H9 (cell line): ENCODE results near the gene CACNA2D3. TPM values are rescaled to one million over a fixed set of nuclear protein-coding genes. Genes with fewer than 3 reads are reported as not detected.
"Not testable (repeated sequence)": the region's sequence is repeated elsewhere in the genome, so short reads cannot be mapped to it uniquely, and the experiment has no call there.

Experiments
- DNase-seq: peaks from one replicate; pipeline ENCODE4 v3.0.0-alpha.2; 2017
- H2AFZ ChIP-seq: one replicate; pipeline ENCODE4 v1.6.1; 2013; ENCODE audit warnings: mild to moderate bottlenecking, low read length, control low read depth, moderate library complexity
- H2AK5ac ChIP-seq: 2 replicates; pipeline ENCODE4 v1.6.1; 2013; ENCODE audit warnings: low read length, control low read depth, mixed read lengths; ENCODE audit not compliant: insufficient read length
- H2BK120ac ChIP-seq: one replicate; pipeline ENCODE4 v1.6.1; 2013; ENCODE audit warnings: low read depth, mild to moderate bottlenecking, low read length, control low read depth, inconsistent platforms; ENCODE audit not compliant: poor library complexity, severe bottlenecking
- H2BK12ac ChIP-seq: 2 replicates; pipeline ENCODE4 v1.6.1; 2013; ENCODE audit warnings: low read length, control low read depth, mixed read lengths, low read depth; ENCODE audit not compliant: insufficient read length
- H2BK15ac ChIP-seq: 2 replicates; pipeline ENCODE4 v1.6.1; 2013; ENCODE audit warnings: low read depth, low read length, control low read depth
- H2BK20ac ChIP-seq: one replicate; pipeline ENCODE4 v1.6.1; 2013; ENCODE audit warnings: low read depth, mild to moderate bottlenecking, low read length, control low read depth, inconsistent platforms; ENCODE audit not compliant: poor library complexity, severe bottlenecking
- H2BK5ac ChIP-seq: 2 replicates; pipeline ENCODE4 v1.6.1; 2013; ENCODE audit warnings: low read length, control low read depth, mixed read lengths; ENCODE audit not compliant: insufficient read length
- H3K14ac ChIP-seq: 2 replicates; pipeline ENCODE4 v1.6.1; 2013; ENCODE audit warnings: low read length, control low read depth; ENCODE audit not compliant: insufficient read depth
- H3K18ac ChIP-seq: 2 replicates; pipeline ENCODE4 v1.6.1; 2013; ENCODE audit warnings: low read depth, mild to moderate bottlenecking, mixed read lengths, low read length, control low read depth; ENCODE audit not compliant: insufficient read length
- H3K23ac ChIP-seq: 2 replicates; pipeline ENCODE4 v1.6.1; 2013; ENCODE audit warnings: low read length, control low read depth, mixed read lengths, low read depth; ENCODE audit not compliant: insufficient read length
- H3K23me2 ChIP-seq: 2 replicates; pipeline ENCODE4 v1.6.1; 2013; ENCODE audit warnings: low read depth, mild to moderate bottlenecking, mixed read lengths, low read length, control low read depth; ENCODE audit not compliant: insufficient read length, poor library complexity, severe bottlenecking
- H3K27ac ChIP-seq: 2 replicates; pipeline ENCODE4 v1.5.1; 2013; ENCODE audit warnings: low read length, control low read depth, mixed read lengths, low read depth; ENCODE audit not compliant: insufficient read length
- H3K27me3 ChIP-seq: 2 replicates; pipeline ENCODE4 v1.6.1; 2013; ENCODE audit warnings: low read length, control low read depth, inconsistent platforms; ENCODE audit not compliant: insufficient read depth
- H3K4ac ChIP-seq: 2 replicates; pipeline ENCODE4 v1.6.1; 2013; ENCODE audit warnings: low read depth, mild to moderate bottlenecking, control low read depth, inconsistent platforms, low read length, moderate library complexity
- H3K4me1 ChIP-seq: 2 replicates; pipeline ENCODE4 v1.6.1; 2013; ENCODE audit warnings: low read length, control low read depth, inconsistent platforms; ENCODE audit not compliant: insufficient read depth
- H3K4me2 ChIP-seq: 2 replicates; pipeline ENCODE4 v1.6.1; 2013; ENCODE audit warnings: low read length, control low read depth, mixed read lengths; ENCODE audit not compliant: insufficient read length, insufficient read depth
- H3K56ac ChIP-seq: 2 replicates; pipeline ENCODE4 v1.6.1; 2013; ENCODE audit warnings: low read depth, mild to moderate bottlenecking, mixed read lengths, low read length, control low read depth; ENCODE audit not compliant: insufficient read length
- H3K79me1 ChIP-seq: 2 replicates; pipeline ENCODE4 v1.6.1; 2013; ENCODE audit warnings: low read depth, mild to moderate bottlenecking, moderate library complexity, low read length, control low read depth, inconsistent platforms; ENCODE audit not compliant: insufficient read depth, poor library complexity, severe bottlenecking
- H3K79me2 ChIP-seq: 2 replicates; pipeline ENCODE4 v1.6.1; 2013; ENCODE audit warnings: low read length, control low read depth, inconsistent platforms; ENCODE audit not compliant: insufficient read depth
- H3K9ac ChIP-seq: 2 replicates; pipeline ENCODE4 v1.6.1; 2013; ENCODE audit warnings: low read length, control low read depth, mixed read lengths; ENCODE audit not compliant: insufficient read length; ENCODE audit errors: extremely low read depth
- H3K9me3 ChIP-seq: one replicate; pipeline ENCODE4 v1.6.1; 2013; ENCODE audit warnings: low read depth, low read length, inconsistent platforms; ENCODE audit not compliant: control insufficient read depth
- H3T11ph ChIP-seq: one replicate; pipeline ENCODE4 v1.6.1; 2013; ENCODE audit warnings: mild to moderate bottlenecking, low read length, control low read depth, inconsistent platforms
- H4K20me1 ChIP-seq: one replicate; pipeline ENCODE4 v1.6.1; 2013; ENCODE audit not compliant: control insufficient read depth, insufficient read length, insufficient read depth
- H4K5ac ChIP-seq: 2 replicates; pipeline ENCODE4 v1.6.1; 2013; ENCODE audit warnings: low read depth, mild to moderate bottlenecking, mixed read lengths, low read length, control low read depth; ENCODE audit not compliant: insufficient read length
- H4K8ac ChIP-seq: replicated peaks from 2 replicates; pipeline ENCODE4 v1.6.1; 2013; ENCODE audit warnings: low read length, control low read depth, mixed read lengths, low read depth; ENCODE audit not compliant: insufficient read length
- H4K91ac ChIP-seq: 2 replicates; pipeline ENCODE4 v1.6.1; 2013; ENCODE audit warnings: low read depth, mild to moderate bottlenecking, moderate library complexity, mixed read lengths, low read length, control low read depth; ENCODE audit not compliant: insufficient read length
- H3K27ac Mint-ChIP-seq, 3 experiments: 2 replicates in 2 of 3; 3 replicates in 1 of 3; pipeline ENCODE4 v1.8.0; 2020 to 2021; ENCODE audit warnings: mixed read lengths in 3 of 3, mild to moderate bottlenecking in 1 of 3, moderate library complexity in 1 of 3
- H3K27me3 Mint-ChIP-seq: 2 replicates; pipeline ENCODE4 v1.8.0; 2021; ENCODE audit warnings: low read depth, mild to moderate bottlenecking, moderate library complexity, mixed read lengths
- H3K36me3 Mint-ChIP-seq, 3 experiments: 2 replicates in 2 of 3; 3 replicates in 1 of 3; pipeline ENCODE4 v1.8.0; 2020 to 2021; ENCODE audit warnings: low read depth in 3 of 3, mixed read lengths in 3 of 3; ENCODE audit not compliant: insufficient read depth in 1 of 3
- H3K4me1 Mint-ChIP-seq, 2 experiments: 2 replicates each; pipeline ENCODE4 v1.8.0; 2020; ENCODE audit warnings: mixed read lengths in 2 of 2
- H3K4me3 Mint-ChIP-seq, 2 experiments: 2 replicates in 1 of 2; 3 replicates in 1 of 2; pipeline ENCODE4 v1.8.0; 2020 to 2021; ENCODE audit warnings: mild to moderate bottlenecking in 2 of 2, mixed read lengths in 2 of 2, moderate library complexity in 1 of 2
- H3K9me3 Mint-ChIP-seq, 2 experiments: 2 replicates in 1 of 2; 3 replicates in 1 of 2; pipeline ENCODE4 v1.8.0; 2020; ENCODE audit warnings: mild to moderate bottlenecking in 2 of 2, mixed read lengths in 2 of 2, moderate library complexity in 1 of 2
- CTCF ChIP-seq: fragments of 200-600 bp; sonication (generic); conservative IDR thresholded peaks from 3 replicates; pipeline ENCODE4 v1.8.0; 2021; ENCODE audit warnings: antibody characterized with exemption, mild to moderate bottlenecking
- WGBS: extraction: QIAGEN DNeasy Blood & Tissue Kit; methylation state at CpG from one replicate; pipeline ENCODE4 v1.1.7; 2013; ENCODE audit warnings: missing lambda C conversion rate, low lambda C conversion rate, mixed read lengths; ENCODE audit not compliant: insufficient read length; ENCODE audit errors: extremely low coverage; 5-methylcytosine and 5-hydroxymethylcytosine counted together
- total RNA-seq: library from RNA; stranded (reverse); gene quantifications from 2 replicates; pipeline ENCODE4 v1.2.1, GENCODE V29; 2021

The CACNA2D3 gene
- total RNA-seq, 1 experiment from 2014 or later, result 3.2 TPM

GRCh38 chr3:54104084-54104483 is 18.3 kb upstream of the CACNA2D3 start:
- H4K20me1 ChIP-seq, result no peaks in the 10 kb centered on the region
- no CpG with 5 or more reads among the region's 11 CpGs for WGBS
- H3K27ac ChIP-seq, result no peak overlapping the region
- no peak overlapping the region for H3K4me2 ChIP-seq
- no peak overlapping the region for H2BK15ac ChIP-seq
- H3K79me2 ChIP-seq, result no peaks in the 10 kb centered on the region
- Mint-ChIP-seq H3K4me3 (no peak overlapping the region), H3K27ac (no peak overlapping the region), H3K4me1 (no peaks in the 10 kb centered on the region), H3K9me3 (peaks cover 6 to 7% of the 10 kb centered on the region in 2 experiments; a peak in 3 of 5 replicates), H3K27me3 (peaks cover 3% of the 10 kb centered on the region; the same call in 1 of the 2 replicates), H3K36me3 (peaks cover 0 to under 1% (median 0%) of the 10 kb centered on the region in 3 experiments; a peak in 1 of 7 replicates)
- H2BK120ac ChIP-seq, result no peak overlapping the region
- no peak overlapping the region for H2BK5ac ChIP-seq
- H2AK5ac ChIP-seq, result no peak overlapping the region
- H3K23me2 ChIP-seq, result no peaks in the 10 kb centered on the region
- no peak overlapping the region for H3K4ac ChIP-seq
- H3K9ac ChIP-seq, result no peak overlapping the region
- H3K9me3 ChIP-seq, result no peaks in the 10 kb centered on the region
- no peak overlapping the region for H4K5ac ChIP-seq
- no peak overlapping the region for H3K14ac ChIP-seq
- H3T11ph ChIP-seq, result no peak overlapping the region
- H2BK12ac ChIP-seq, result no peak overlapping the region
- H2BK20ac ChIP-seq, result no peak overlapping the region
- H3K23ac ChIP-seq, result no peak overlapping the region
- no peak for TF ChIP-seq CTCF
- no peak for DNase-seq
- H2AFZ ChIP-seq, result no peak overlapping the region
- H3K18ac ChIP-seq, result no peak overlapping the region
- H3K27me3 ChIP-seq, result no peaks in the 10 kb centered on the region
- H3K4me1 ChIP-seq, result no peaks in the 10 kb centered on the region
- no peak overlapping the region for H3K56ac ChIP-seq
- H3K79me1 ChIP-seq, result no peaks in the 10 kb centered on the region
- no peak overlapping the region for H4K8ac ChIP-seq
- no peak overlapping the region for H4K91ac ChIP-seq

GRCh38 chr3:54116129-54116528 is 6.2 kb upstream of the CACNA2D3 start:
- H3K4me3 Mint-ChIP-seq, H3K4me1 ChIP-seq, H3T11ph ChIP-seq, H3K18ac ChIP-seq, H3K56ac ChIP-seq, H2BK20ac ChIP-seq, H3K79me1 ChIP-seq, H3K14ac ChIP-seq, H2BK12ac ChIP-seq, H2BK15ac ChIP-seq, H4K8ac ChIP-seq, H3K9me3 ChIP-seq, H4K20me1 ChIP-seq, H2BK120ac ChIP-seq, DNase-seq, H3K4ac ChIP-seq, H2AK5ac ChIP-seq, H3K79me2 ChIP-seq, H3K23me2 ChIP-seq, H3K27ac Mint-ChIP-seq, H2AFZ ChIP-seq, H3K4me2 ChIP-seq, H3K27ac ChIP-seq, H4K91ac ChIP-seq, H4K5ac ChIP-seq, H3K23ac ChIP-seq, H3K9ac ChIP-seq, H2BK5ac ChIP-seq: not testable (repeated sequence)
- peaks cover 13% of the 10 kb centered on the region in 2 experiments for H3K9me3 Mint-ChIP-seq
- peaks cover 15% of the 10 kb centered on the region for H3K27me3 ChIP-seq
- peaks cover 7 to 14% (median 7%) of the 10 kb centered on the region in 3 experiments for H3K36me3 Mint-ChIP-seq
- no CpG with 5 or more reads among the region's 4 CpGs for WGBS
- peaks cover 16 to 17% of the 10 kb centered on the region in 2 experiments for H3K4me1 Mint-ChIP-seq
- H3K27me3 Mint-ChIP-seq, result peaks cover 63% of the 10 kb centered on the region
